Activated T-helper 2 cell treated with anti-CD3 and anti-CD28 coated beads, Interferon-gamma antibody, Interleukin-2, Interleukin-4, amounts not matched to agents 10 μg/mL and 5 μg/mL and 100 μg/mL, durations not matched to agents 14 hours and 24 hours and 36 hours (primary cell): ENCODE data around the gene ZEB2. TPM values are rescaled to one million over a fixed set of nuclear protein-coding genes. Genes with fewer than 3 reads are reported as not detected.

Experiments
- DNase-seq: peaks from one replicate; pipeline ENCODE4 v3.0.0; 2021; ENCODE audit warnings: low spot score
- H3K27ac Mint-ChIP-seq: one replicate; pipeline ENCODE4 v1.8.0; 2021; ENCODE audit warnings: mixed read lengths
- H3K27me3 Mint-ChIP-seq: one replicate; pipeline ENCODE4 v1.8.0; 2021; ENCODE audit warnings: low read depth, mixed read lengths
- H3K36me3 Mint-ChIP-seq: one replicate; pipeline ENCODE4 v1.8.0; 2021; ENCODE audit warnings: low read depth, mixed read lengths
- H3K4me1 Mint-ChIP-seq: one replicate; pipeline ENCODE4 v1.8.0; 2021; ENCODE audit warnings: low read depth, mixed read lengths
- H3K4me3 Mint-ChIP-seq: one replicate; pipeline ENCODE4 v1.8.0; 2021; ENCODE audit warnings: low read depth, mild to moderate bottlenecking, moderate library complexity, mixed read lengths
- H3K9me3 Mint-ChIP-seq: one replicate; pipeline ENCODE4 v1.8.0; 2021; ENCODE audit warnings: mixed read lengths
- intact Hi-C: fragments of 100-400 bp; cut with micrococcal nuclease; formaldehyde crosslinking; loops from one replicate; pipeline ENCODE4 v1.15.1; 2023
- total RNA-seq: library from RNA; stranded (reverse); gene quantifications from 2 replicates; pipeline ENCODE4 v1.2.3, GENCODE V29; 2022

ZEB2 gene
- total RNA-seq, 1 donor from 2014 or later: 53.2 TPM

DNA sequence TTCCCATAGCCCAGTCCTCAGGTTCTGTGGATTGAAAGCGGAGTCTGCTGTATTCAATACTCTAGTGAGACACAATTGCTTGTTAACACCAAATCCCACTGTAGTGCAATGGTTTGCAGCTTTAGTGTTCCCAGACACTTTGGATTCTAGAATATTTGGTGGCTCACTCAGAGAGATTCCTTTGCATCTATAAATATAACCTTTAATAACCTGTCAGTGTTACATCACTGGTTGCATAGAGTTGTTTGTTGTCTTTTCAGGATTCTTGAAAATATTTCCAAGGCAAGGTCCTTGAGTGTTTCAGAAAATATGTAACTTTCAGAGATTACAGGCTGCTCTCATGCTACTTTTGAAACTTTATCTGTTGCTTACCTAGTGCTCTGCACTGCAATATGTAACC is 157.5 kb downstream of the ZEB2 start:
- H3K36me3 Mint-ChIP-seq: no peaks in the 10 kb centered on the region
- H3K4me3 Mint-ChIP-seq: no peak overlapping the region
- intact Hi-C loops: no loop called here
- H3K27me3 Mint-ChIP-seq: no peaks in the 10 kb centered on the region
- H3K9me3 Mint-ChIP-seq: no peaks in the 10 kb centered on the region
- H3K27ac Mint-ChIP-seq: no peak overlapping the region
- peaks cover 27% of the 10 kb centered on the region for H3K4me1 Mint-ChIP-seq
- no peak for DNase-seq

DNA sequence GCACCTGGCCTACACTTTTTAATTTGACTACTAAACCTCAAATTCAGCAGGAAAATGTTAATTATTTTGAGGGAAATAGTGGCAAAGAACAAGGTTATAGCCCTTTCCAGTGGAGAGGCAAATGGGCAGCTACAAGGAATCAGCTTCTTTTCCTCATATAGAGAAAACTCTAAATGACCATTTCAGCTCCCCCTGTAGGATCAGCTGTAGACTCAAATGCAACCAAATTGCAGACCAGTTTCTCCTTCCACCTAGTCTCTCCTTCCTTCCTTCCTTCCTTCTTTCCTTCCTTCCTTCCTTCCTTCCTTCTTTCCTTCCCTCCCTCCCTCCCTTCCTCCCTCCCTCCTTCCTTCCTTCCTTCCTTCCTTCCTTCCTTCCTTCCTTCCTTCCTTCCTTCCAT is 158.2 kb downstream of the ZEB2 start:
- no peaks in the 10 kb centered on the region for H3K9me3 Mint-ChIP-seq
- no peaks in the 10 kb centered on the region for H3K27me3 Mint-ChIP-seq
- H3K27ac Mint-ChIP-seq: no peak overlapping the region
- no peak for DNase-seq
- no peak overlapping the region for H3K4me3 Mint-ChIP-seq
- no peaks in the 10 kb centered on the region for H3K36me3 Mint-ChIP-seq
- intact Hi-C loops: no loop called here
- peaks cover 28% of the 10 kb centered on the region for H3K4me1 Mint-ChIP-seq

DNA sequence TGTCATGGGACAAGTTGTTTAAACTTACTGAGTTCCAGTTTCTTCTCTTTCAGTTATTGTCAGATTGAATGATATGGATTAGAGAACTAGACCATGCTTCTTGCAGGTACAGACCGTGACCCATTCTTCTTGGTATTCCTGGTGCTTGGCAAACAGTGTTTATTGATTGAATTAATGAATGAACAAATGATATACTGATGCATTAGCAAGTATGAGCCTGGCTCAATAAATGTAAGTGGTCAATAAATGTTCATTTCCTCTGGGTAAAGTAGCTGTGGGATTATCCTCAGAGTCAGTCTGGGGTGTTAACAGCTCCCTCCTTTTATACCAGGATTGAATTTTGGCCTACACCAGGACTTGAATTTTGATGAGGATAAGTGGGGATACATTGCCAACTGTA is 160.2 kb downstream of the ZEB2 start:
- H3K36me3 Mint-ChIP-seq: no peaks in the 10 kb centered on the region
- no peak overlapping the region for H3K4me3 Mint-ChIP-seq
- intact Hi-C loops: loop anchor here (2.0 to 5.0 kb wide), 2 partner anchors 27 to 213 kb away; a partner anchor contains a TSS
- no peaks in the 10 kb centered on the region for H3K27me3 Mint-ChIP-seq
- no peaks in the 10 kb centered on the region for H3K9me3 Mint-ChIP-seq
- H3K4me1 Mint-ChIP-seq: peaks cover 35% of the 10 kb centered on the region
- H3K27ac Mint-ChIP-seq: no peak overlapping the region
- no peak for DNase-seq

- Mint-ChIP-seq H3K27me3 (no peaks in the 10 kb centered on the region), H3K4me3 (no peak overlapping the region), H3K4me1 (peaks cover 35% of the 10 kb centered on the region), H3K27ac (peak overlapping the region; percentile 56), H3K9me3 (no peaks in the 10 kb centered on the region), H3K36me3 (no peaks in the 10 kb centered on the region)
- DNase-seq: no peak
- intact Hi-C loops: loop anchor here (1.0 to 5.0 kb wide), 5 partner anchors 15 to 213 kb away; a partner anchor contains a TSS
Measured at GRCh38 chr2:144358979-144359541, 160.9 kb downstream of the ZEB2 start.

GRCh38 chr2:144358374-144358964 is 161.4 kb downstream of the ZEB2 start:
- Mint-ChIP-seq H3K27ac (peak overlapping the region; percentile 56), H3K9me3 (no peaks in the 10 kb centered on the region), H3K36me3 (no peaks in the 10 kb centered on the region), H3K27me3 (no peaks in the 10 kb centered on the region), H3K4me3 (no peak overlapping the region), H3K4me1 (peaks cover 35% of the 10 kb centered on the region)
- DNase-seq: no peak
- intact Hi-C loops: loop anchor here (1.0 to 5.0 kb wide), 5 partner anchors 16 to 214 kb away; a partner anchor contains a TSS

GRCh38 chr2:144357623-144358373 is 162.1 kb downstream of the ZEB2 start:
- no peak overlapping the region for H3K4me3 Mint-ChIP-seq
- no peak for DNase-seq
- no peaks in the 10 kb centered on the region for H3K36me3 Mint-ChIP-seq
- H3K9me3 Mint-ChIP-seq: no peaks in the 10 kb centered on the region
- peak overlapping the region; percentile 56 for H3K27ac Mint-ChIP-seq
- H3K4me1 Mint-ChIP-seq: peaks cover 35% of the 10 kb centered on the region
- H3K27me3 Mint-ChIP-seq: no peaks in the 10 kb centered on the region
- intact Hi-C loops: loop anchor here (1.0 to 5.0 kb wide), 5 partner anchors 17 to 215 kb away; a partner anchor contains a TSS

- no peak overlapping the region for H3K4me3 Mint-ChIP-seq
- no peak for DNase-seq
- H3K36me3 Mint-ChIP-seq: no peaks in the 10 kb centered on the region
- H3K4me1 Mint-ChIP-seq: peaks cover 36% of the 10 kb centered on the region
- intact Hi-C loops: loop anchor here (5.0 kb wide), 1 partner anchor 216 kb away; no protein-coding TSS in a partner anchor
- peak overlapping the region; percentile 29 for H3K27ac Mint-ChIP-seq
- no peaks in the 10 kb centered on the region for H3K27me3 Mint-ChIP-seq
- no peaks in the 10 kb centered on the region for H3K9me3 Mint-ChIP-seq
Measured at GRCh38 chr2:144356402-144356801, 163.5 kb downstream of the ZEB2 start.

DNA sequence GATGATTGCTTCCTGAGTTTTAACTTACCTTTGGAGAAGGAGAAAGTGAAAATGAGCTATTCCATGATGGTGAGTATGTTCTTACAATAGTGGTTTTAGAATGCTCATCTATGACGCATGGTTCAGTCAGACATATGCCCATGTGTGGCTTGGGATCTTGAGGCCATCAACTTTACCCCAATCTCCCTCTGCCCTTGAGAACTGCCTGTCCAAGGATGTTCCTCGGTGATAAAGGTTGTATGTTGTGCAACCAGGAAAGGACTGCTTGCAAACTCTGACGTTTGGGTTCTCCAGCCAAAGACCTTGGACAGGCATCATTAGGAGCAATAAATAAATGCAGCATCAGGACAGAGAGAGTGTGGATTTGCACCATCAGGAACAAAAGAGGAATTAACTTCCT is 165.0 kb downstream of the ZEB2 start:
- DNase-seq: no peak
- no peaks in the 10 kb centered on the region for H3K27me3 Mint-ChIP-seq
- peaks cover 46% of the 10 kb centered on the region for H3K4me1 Mint-ChIP-seq
- H3K36me3 Mint-ChIP-seq: no peaks in the 10 kb centered on the region
- intact Hi-C loops: loop anchor here (5.0 kb wide), 1 partner anchor 217 kb away; no protein-coding TSS in a partner anchor
- no peak overlapping the region for H3K4me3 Mint-ChIP-seq
- H3K27ac Mint-ChIP-seq: no peak overlapping the region
- no peaks in the 10 kb centered on the region for H3K9me3 Mint-ChIP-seq

- Mint-ChIP-seq H3K9me3 (no peaks in the 10 kb centered on the region), H3K27me3 (no peaks in the 10 kb centered on the region), H3K4me1 (peaks cover 34% of the 10 kb centered on the region), H3K27ac (no peak overlapping the region), H3K36me3 (peaks cover 3% of the 10 kb centered on the region), H3K4me3 (no peak overlapping the region)
- DNase-seq: no peak
- intact Hi-C loops: loop anchor here (2.0 kb wide), 1 partner anchor 15 kb away; no protein-coding TSS in a partner anchor
Measured at GRCh38 chr2:144351687-144352086, 168.2 kb downstream of the ZEB2 start.

- Mint-ChIP-seq H3K9me3 (no peaks in the 10 kb centered on the region), H3K4me3 (peak overlapping the region; percentile 6), H3K4me1 (peaks cover 27% of the 10 kb centered on the region), H3K36me3 (peaks cover 3% of the 10 kb centered on the region), H3K27ac (peak overlapping the region; percentile 79), H3K27me3 (no peaks in the 10 kb centered on the region)
- no peak for DNase-seq
- intact Hi-C loops: loop anchor here (2.0 kb wide), 1 partner anchor 13 kb away; no protein-coding TSS in a partner anchor
Measured at GRCh38 chr2:144350151-144350802, 169.6 kb downstream of the ZEB2 start.

DNA sequence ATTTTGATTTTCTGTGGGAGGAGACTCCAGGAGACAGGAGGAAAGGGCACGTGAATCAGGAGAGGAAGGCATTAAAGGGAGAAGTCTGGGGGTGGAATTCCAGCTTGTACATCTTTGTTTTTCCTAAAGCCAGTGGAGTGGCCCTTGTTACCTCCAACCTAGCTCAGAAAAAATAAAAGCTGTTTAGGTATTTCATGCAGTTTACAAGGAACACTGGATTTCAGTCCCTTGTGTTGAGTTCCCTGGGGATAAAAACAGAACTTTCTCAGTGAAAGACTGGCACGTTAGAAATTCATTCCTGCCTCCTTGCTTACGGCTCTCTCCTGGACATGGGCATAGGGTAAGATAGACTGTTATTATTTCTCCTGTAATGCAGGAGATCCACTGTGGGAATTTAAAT is 170.2 kb downstream of the ZEB2 start:
- DNase-seq: no peak
- no peak overlapping the region for H3K4me3 Mint-ChIP-seq
- H3K4me1 Mint-ChIP-seq: peaks cover 31% of the 10 kb centered on the region
- no peaks in the 10 kb centered on the region for H3K27me3 Mint-ChIP-seq
- intact Hi-C loops: loop anchor here (2.0 kb wide), 1 partner anchor 13 kb away; no protein-coding TSS in a partner anchor
- H3K36me3 Mint-ChIP-seq: peaks cover 3% of the 10 kb centered on the region
- no peaks in the 10 kb centered on the region for H3K9me3 Mint-ChIP-seq
- peak overlapping the region; percentile 79 for H3K27ac Mint-ChIP-seq

GRCh38 chr2:144348846-144349245 is 171.1 kb downstream of the ZEB2 start:
- H3K27me3 Mint-ChIP-seq: no peaks in the 10 kb centered on the region
- peaks cover 3% of the 10 kb centered on the region for H3K36me3 Mint-ChIP-seq
- H3K27ac Mint-ChIP-seq: no peak overlapping the region
- peaks cover 31% of the 10 kb centered on the region for H3K4me1 Mint-ChIP-seq
- H3K4me3 Mint-ChIP-seq: no peak overlapping the region
- no peaks in the 10 kb centered on the region for H3K9me3 Mint-ChIP-seq
- intact Hi-C loops: no loop called here
- no peak for DNase-seq
